GM12875 (cell line): ENCODE data around the gene ACOT12.

ENCODE experiments used
- H3K4me3 ChIP-seq: one replicate; pipeline ENCODE4 v1.5.1; 2011; ENCODE audit warnings: low read depth, low read length, control low read depth
- TF ChIP-seq, protein P1 (sequence below): IDR thresholded peaks from 2 replicates; pipeline ENCODE4 v1.5.1; 2011; ENCODE audit warnings: low read depth, mild to moderate bottlenecking, control low read depth, inconsistent platforms, low read length, moderate library complexity, borderline replicate concordance; ENCODE audit not compliant: insufficient read depth

Gene ACOT12

DNA sequence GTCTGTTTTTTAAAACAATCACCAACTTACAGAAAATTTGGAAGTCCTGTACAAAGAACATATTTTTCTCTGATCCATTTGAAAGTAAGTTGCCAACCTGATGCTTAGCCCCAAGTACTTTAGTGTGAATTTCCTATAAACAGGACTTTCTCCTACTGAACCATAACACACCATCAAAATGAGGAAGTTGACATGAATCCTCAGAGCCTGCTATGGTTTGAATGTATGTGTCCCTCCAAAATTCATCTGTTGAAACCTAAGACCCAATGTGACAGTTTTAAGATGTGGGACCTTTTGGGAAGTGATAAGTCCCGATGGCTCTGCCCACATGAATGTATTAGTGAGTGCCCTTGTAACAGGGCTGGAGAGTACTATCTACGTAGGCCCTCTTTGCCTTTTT, 6.4 kb upstream of the ACOT12 start:
- TF ChIP-seq, protein P1, sequence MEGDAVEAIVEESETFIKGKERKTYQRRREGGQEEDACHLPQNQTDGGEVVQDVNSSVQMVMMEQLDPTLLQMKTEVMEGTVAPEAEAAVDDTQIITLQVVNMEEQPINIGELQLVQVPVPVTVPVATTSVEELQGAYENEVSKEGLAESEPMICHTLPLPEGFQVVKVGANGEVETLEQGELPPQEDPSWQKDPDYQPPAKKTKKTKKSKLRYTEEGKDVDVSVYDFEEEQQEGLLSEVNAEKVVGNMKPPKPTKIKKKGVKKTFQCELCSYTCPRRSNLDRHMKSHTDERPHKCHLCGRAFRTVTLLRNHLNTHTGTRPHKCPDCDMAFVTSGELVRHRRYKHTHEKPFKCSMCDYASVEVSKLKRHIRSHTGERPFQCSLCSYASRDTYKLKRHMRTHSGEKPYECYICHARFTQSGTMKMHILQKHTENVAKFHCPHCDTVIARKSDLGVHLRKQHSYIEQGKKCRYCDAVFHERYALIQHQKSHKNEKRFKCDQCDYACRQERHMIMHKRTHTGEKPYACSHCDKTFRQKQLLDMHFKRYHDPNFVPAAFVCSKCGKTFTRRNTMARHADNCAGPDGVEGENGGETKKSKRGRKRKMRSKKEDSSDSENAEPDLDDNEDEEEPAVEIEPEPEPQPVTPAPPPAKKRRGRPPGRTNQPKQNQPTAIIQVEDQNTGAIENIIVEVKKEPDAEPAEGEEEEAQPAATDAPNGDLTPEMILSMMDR, result no peak
- H3K4me3 ChIP-seq, result no peak overlapping the region

DNA sequence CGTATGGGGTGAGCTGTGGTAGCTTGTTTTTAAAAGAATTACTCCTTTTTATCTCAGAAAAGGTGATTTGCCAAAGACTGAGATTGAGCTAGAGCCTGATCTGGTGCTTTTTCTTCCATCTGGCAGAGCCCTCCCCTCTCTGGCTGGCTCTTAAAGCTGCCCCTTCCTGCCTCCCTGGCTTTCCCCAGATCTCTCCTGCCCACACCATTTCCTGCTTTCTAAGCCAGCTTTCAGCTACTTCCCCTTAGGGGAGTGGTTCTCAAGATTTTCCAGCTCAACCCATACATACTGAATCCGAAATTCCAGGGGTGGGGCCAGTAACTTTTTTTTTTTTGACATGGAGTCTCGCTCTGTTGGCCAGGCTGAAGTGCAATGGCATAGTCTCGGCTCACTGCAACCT, 4.8 kb upstream of the ACOT12 start:
- TF ChIP-seq, protein P1, result no peak
- no peak overlapping the region for H3K4me3 ChIP-seq

DNA sequence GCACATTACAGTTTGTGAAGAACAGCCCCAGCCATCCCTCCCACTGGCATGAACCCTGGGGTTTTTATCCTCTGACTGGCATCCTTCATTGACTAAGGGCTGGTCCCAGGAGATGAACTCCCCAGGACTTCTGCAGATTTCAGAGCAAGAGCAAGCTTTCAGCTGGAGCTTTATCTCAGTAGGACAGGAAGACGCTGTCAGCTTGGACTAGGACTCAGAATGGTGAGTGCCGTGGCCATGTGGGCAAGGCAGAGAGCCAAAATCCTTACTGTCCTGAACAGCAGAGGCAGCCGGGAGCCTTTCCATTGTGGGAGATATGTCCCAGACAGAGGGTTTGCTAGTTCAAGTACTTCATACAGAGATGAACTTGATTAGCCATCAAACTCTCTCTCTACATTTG, 3.2 kb upstream of the ACOT12 start:
- TF ChIP-seq, protein P1, result no peak
- H3K4me3 ChIP-seq, result no peak overlapping the region

DNA sequence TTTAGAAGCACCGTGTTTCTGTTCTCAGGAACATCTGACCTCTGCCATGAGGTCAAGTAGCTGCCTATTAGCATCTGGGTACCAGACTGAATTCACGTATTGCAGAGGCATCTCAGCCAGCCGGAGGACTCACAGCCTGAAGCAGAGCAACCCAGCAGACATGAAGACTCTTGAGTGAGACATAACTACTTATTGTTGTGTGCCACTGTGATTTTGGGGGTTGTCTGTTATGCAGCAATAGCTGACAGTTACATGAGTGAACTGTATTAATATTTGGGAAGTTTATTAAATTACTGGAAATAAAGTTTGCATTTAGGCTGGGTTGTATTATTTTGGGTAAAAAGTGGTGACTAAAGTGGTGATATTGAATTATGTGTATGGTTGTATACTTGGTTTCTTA, 1.3 kb upstream of the ACOT12 start:
- no peak overlapping the region for H3K4me3 ChIP-seq

DNA sequence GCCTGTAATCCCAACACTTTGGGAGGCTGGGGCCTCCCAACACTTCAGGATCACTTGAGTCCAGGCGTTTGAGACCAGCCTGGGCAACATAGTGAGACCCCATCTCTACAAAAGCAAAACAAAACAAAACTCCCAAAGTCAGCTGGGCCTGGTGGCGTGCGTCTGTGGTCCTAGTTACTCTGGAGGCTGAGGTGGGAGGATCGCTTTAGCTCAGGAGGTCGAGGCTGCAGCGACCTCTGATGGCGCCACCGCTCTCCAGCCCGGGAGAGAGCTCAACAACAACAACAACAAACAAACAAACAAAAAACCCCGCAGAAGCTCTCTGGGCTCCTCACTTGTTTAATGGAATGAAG, 528 bp downstream of the ACOT12 start:
- TF ChIP-seq, protein P1, result no peak
- H3K4me3 ChIP-seq, result no peak overlapping the region

More for the DNA sequence above, 1.3 kb upstream of the ACOT12 start:
- TF ChIP-seq, protein P1, result no peak

DNA sequence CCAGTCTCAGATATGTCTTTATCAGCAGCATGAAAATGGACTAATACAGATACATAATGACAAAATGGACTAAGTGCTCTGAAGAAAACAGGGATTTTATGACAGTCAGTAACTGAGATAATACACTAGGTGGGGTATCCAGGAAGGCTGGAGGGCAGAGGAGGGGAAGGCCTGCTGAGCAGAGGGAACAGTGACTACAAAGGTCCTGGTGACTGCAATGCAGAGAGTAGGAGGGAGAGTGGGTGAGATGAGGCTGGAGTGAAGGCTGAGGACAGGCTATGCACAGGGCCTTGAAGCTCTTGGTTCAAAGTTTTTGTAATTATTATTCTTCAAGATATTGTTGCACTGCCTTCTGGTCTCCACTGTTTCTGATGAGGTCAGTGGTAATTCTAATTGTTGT, 4.9 kb downstream of the ACOT12 start:
- TF ChIP-seq, protein P1, result no peak
- no peak overlapping the region for H3K4me3 ChIP-seq

DNA sequence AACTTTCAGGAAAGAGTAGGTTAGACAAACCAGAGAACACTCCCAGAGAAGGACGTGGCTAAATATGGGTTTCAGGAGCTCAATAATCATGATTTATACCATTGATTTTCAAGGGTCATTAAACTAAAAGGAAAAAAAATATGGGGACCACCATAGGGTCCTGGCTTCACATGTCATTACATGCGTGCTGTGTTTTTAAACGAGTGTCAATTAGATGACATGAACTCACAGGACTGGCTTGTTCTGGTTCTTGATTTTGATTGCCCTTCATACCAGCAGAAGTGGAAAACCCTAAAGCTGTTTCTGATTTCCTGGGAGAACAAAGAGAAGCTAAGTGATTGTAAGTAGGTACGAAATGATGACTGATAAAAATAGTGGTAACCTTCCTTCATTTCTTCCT, 5.8 kb downstream of the ACOT12 start:
- TF ChIP-seq, protein P1, result no peak
- no peak overlapping the region for H3K4me3 ChIP-seq
